ENCODE data around the gene KIF5A. TPM values are rescaled to one million over a fixed set of nuclear protein-coding genes. Genes with fewer than 3 reads are reported as not detected.
A peak's percentile ranks its signal among the peaks of the same experiment; 100 is the strongest.

Gene KIF5A
- polyA plus RNA-seq, 3 donors = 0.01 TPM; not detected in 2

GRCh38 chr12:57611108-57611826 lies 61.4 kb downstream of the KIF5A start, which contains the start of gene ARHGEF25:
TSS of gene ARHGEF25 (plus strand) at chr12:57611435. CDS start at chr12:57611895, 460 bp downstream.
- H3K27ac Mint-ChIP-seq = no peak within 1 kb of the TSS

More at GRCh38 chr12:57611108-57611826, 61.4 kb downstream of the KIF5A start, which contains the start of gene ARHGEF25:
- peaks cover 0 to 5% of the 10 kb centered on the region in 2 donors for H3K9me3 ChIP-seq (replicated peaks in 1 of 2; ENCODE audit: control insufficient read depth in 1 of 2, insufficient read depth in 1 of 2, low read length in 2 of 2)
- no peak for TF ChIP-seq CTCF (IDR thresholded peaks at IDR 0.05)
- peak within 1 kb of the TSS; percentile 3 to 71 (median 26) for H3K4me3 ChIP-seq (replicated peaks in 1 of 3; ENCODE audit: low read depth in 2 of 3, low read length in 3 of 3)
- peaks cover 16% of the 10 kb centered on the region for H3K4me1 Mint-ChIP-seq
- peaks cover 35 to 80% of the 10 kb centered on the region in 2 donors for H3K27me3 ChIP-seq (ENCODE audit: control insufficient read depth in 2 of 2, insufficient read depth in 2 of 2, low read length in 2 of 2)
- no peaks in the 10 kb centered on the region for H4K20me1 ChIP-seq (ENCODE audit: insufficient read depth, low read length)
- under 1% methylated on average over 40 of the region's 55 CpGs for WGBS (ENCODE audit: insufficient coverage)
- peak within 1 kb of the TSS; percentile 82 for H3K4me2 ChIP-seq (replicated peaks; ENCODE audit: extremely low read depth, low read length, poor library complexity, severe bottlenecking)
- no peaks in the 10 kb centered on the region for H3K79me2 ChIP-seq (ENCODE audit: insufficient read depth, low read length)
- peaks cover 0 to 18% (median 2%) of the 10 kb centered on the region in 7 donors for H3K9me3 Mint-ChIP-seq
- peak within 1 kb of the TSS; percentile 27 for H3K9ac ChIP-seq (ENCODE audit: insufficient read depth, low read length, poor library complexity, severe bottlenecking)
- peak within 1 kb of the TSS; percentile 61 to 85 for H3K4me3 Mint-ChIP-seq
- no peak for DNase-seq
- H3K27ac ChIP-seq (ENCODE audit: low read depth in 1 of 2, low read length in 2 of 2) = no peak within 1 kb of the TSS
- H3K27me3 Mint-ChIP-seq (ENCODE audit: low read depth in 3 of 3) = peaks cover 69 to 75% (median 74%) of the 10 kb centered on the region in 3 donors
- peaks cover 0 to 1% of the 10 kb centered on the region in 2 donors for H3K36me3 Mint-ChIP-seq
- H3K36me3 ChIP-seq (replicated peaks in 1 of 2; ENCODE audit: control insufficient read depth in 1 of 2, insufficient read depth in 2 of 2, low read length in 2 of 2) = no peaks in the 10 kb centered on the region
- peaks cover 13 to 17% of the 10 kb centered on the region in 2 donors for H3K4me1 ChIP-seq (ENCODE audit: control insufficient read depth in 1 of 2, insufficient read depth in 2 of 2, low read length in 2 of 2)
- peak within 1 kb of the TSS; percentile 72 for H2AFZ ChIP-seq (ENCODE audit: insufficient read depth, low read depth, low read length, poor library complexity, severe bottlenecking)
- intact Hi-C loops (cut with micrococcal nuclease) = no loop called here

Data from CD14-positive monocyte (primary cell).